Colonic mucosa (tissue), 4 donors: ENCODE measurements around the gene FAXC. TPM values are rescaled to one million over a fixed set of nuclear protein-coding genes. Genes with fewer than 3 reads are reported as not detected.
"Not testable (repeated sequence)": the region's sequence is repeated elsewhere in the genome, so short reads cannot be mapped to it uniquely, and the experiment has no call there.

Source experiments
- DNase-seq: peaks from one replicate; pipeline ENCODE4 v3.0.0-alpha.2; 2020
- H3K27ac ChIP-seq: fragments of 200-600 bp; one replicate; pipeline ENCODE4 v1.8.0; 2021
- H3K27me3 ChIP-seq: fragments of 200-600 bp; one replicate; pipeline ENCODE4 v1.8.0; 2021
- H3K36me3 ChIP-seq: fragments of 200-600 bp; one replicate; pipeline ENCODE4 v1.8.0; 2021
- H3K4me1 ChIP-seq: fragments of 200-600 bp; one replicate; pipeline ENCODE4 v1.8.0; 2021; ENCODE audit warnings: mild to moderate bottlenecking
- H3K4me3 ChIP-seq: fragments of 200-600 bp; one replicate; pipeline ENCODE4 v1.8.0; 2021
- H3K9ac ChIP-seq, 2 donors: one replicate each; pipeline ENCODE4 v1.7.0; 2013; ENCODE audit warnings: control low read depth in 2 of 2, low read depth in 2 of 2, low read length in 2 of 2
- H3K9me3 ChIP-seq: fragments of 200-600 bp; one replicate; pipeline ENCODE4 v1.8.0; 2021
- CTCF ChIP-seq: fragments of 200-600 bp; IDR thresholded peaks from one replicate; pipeline ENCODE4 v1.8.0; 2022; ENCODE audit warnings: antibody characterized with exemption, mild to moderate bottlenecking
- intact Hi-C: fragments of 100-400 bp; cut with DNase I; formaldehyde crosslinking; loops from one replicate; pipeline ENCODE4 v1.14.1; 2022
- total RNA-seq, 2 donors: library from RNA; stranded (reverse); fragmentation: NEBNext Ultra II Directional in 1 of 2; extraction: Animal tissue kit (Norgen Biotek cat#: 25700) in 1 of 2; gene quantifications; one replicate each; pipeline ENCODE4 v1.2.1, GENCODE V29; 2021
- donor health status: healthy.
- donor health status: DM: no; HTN: no; CAD: no.
- donor health status: DM: no; HTN: no; CAD: no.

FAXC gene
- total RNA-seq, 2 donors from 2014 or later = 0.44 to 4.9 TPM

GRCh38 chr6:99270826-99271225 is 78.6 kb downstream of the FAXC start:
- DNase-seq = no peak
- Histone ChIP-seq H3K27me3 (no peaks in the 10 kb centered on the region), H3K36me3 (no peaks in the 10 kb centered on the region), H3K27ac (no peak overlapping the region), H3K4me1 (no peaks in the 10 kb centered on the region), H3K9me3 (no peaks in the 10 kb centered on the region), H3K9ac (no peak overlapping the region), H3K4me3 (no peak overlapping the region)
- intact Hi-C loops = no loop called here
- TF ChIP-seq CTCF = no peak

GRCh38 chr6:99270030-99270429 is 79.4 kb downstream of the FAXC start:
- H3K36me3 ChIP-seq = no peaks in the 10 kb centered on the region
- no peaks in the 10 kb centered on the region for H3K27me3 ChIP-seq
- no peaks in the 10 kb centered on the region for H3K4me1 ChIP-seq
- H3K9ac ChIP-seq = no peak overlapping the region
- no peak overlapping the region for H3K27ac ChIP-seq
- H3K4me3 ChIP-seq = no peak overlapping the region
- intact Hi-C loops = no loop called here
- no peak for TF ChIP-seq CTCF
- no peaks in the 10 kb centered on the region for H3K9me3 ChIP-seq
- DNase-seq = no peak

- no peaks in the 10 kb centered on the region for H3K4me1 ChIP-seq
- TF ChIP-seq CTCF = no peak
- DNase-seq = no peak
- no peaks in the 10 kb centered on the region for H3K36me3 ChIP-seq
- H3K9me3 ChIP-seq = no peaks in the 10 kb centered on the region
- intact Hi-C loops = no loop called here
- H3K9ac ChIP-seq = no peak overlapping the region
- no peaks in the 10 kb centered on the region for H3K27me3 ChIP-seq
- no peak overlapping the region for H3K27ac ChIP-seq
- H3K4me3 ChIP-seq = no peak overlapping the region
Measured at GRCh38 chr6:99269207-99269606, 80.3 kb downstream of the FAXC start.

- H3K4me3 ChIP-seq, H3K4me1 ChIP-seq, H3K9ac ChIP-seq, H3K9me3 ChIP-seq, H3K27me3 ChIP-seq, DNase-seq, H3K36me3 ChIP-seq, H3K27ac ChIP-seq, intact Hi-C loops: not testable (repeated sequence)
Measured at GRCh38 chr6:99266996-99267395, 82.5 kb downstream of the FAXC start.

- DNase-seq = not testable (repeated sequence)
Measured at GRCh38 chr6:99265447-99265846, 84.0 kb downstream of the FAXC start.

GRCh38 chr6:99254616-99255550 is 94.6 kb downstream of the FAXC start:
- no peaks in the 10 kb centered on the region for H3K36me3 ChIP-seq
- H3K4me1 ChIP-seq = no peaks in the 10 kb centered on the region
- no peaks in the 10 kb centered on the region for H3K9me3 ChIP-seq
- intact Hi-C loops = no loop called here
- no peak for DNase-seq
- no peak for TF ChIP-seq CTCF
- H3K27me3 ChIP-seq = no peaks in the 10 kb centered on the region
- no peak overlapping the region for H3K9ac ChIP-seq
- no peak overlapping the region for H3K27ac ChIP-seq
- H3K4me3 ChIP-seq = no peak overlapping the region

More at GRCh38 chr6:99265447-99265846, 84.0 kb downstream of the FAXC start:
- H3K36me3 ChIP-seq, H3K27ac ChIP-seq, intact Hi-C loops, H3K4me1 ChIP-seq, H3K4me3 ChIP-seq, H3K9me3 ChIP-seq, H3K9ac ChIP-seq, H3K27me3 ChIP-seq: not testable (repeated sequence)
